ENCODE data around the gene ZNF385D.

DNA sequence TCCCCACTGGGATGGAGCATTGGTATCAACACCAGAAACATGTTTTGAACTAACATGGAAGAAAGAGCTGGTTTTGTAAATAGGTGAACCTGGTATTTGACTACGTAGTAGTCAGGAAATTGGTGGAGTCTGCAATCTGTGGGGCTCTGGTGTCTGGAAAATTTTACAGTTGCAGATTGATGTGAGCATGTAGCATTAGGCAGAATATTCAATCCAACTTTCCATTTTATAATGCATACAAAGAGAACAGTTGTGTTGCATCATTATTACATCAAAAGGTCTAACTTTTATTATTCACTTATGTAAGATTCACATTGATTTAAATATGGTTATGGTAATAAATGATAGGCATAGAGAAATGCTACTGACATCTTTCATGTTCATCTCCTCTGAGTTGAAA is 340.0 kb downstream of the ZNF385D start:
- TF ChIP-seq, protein P1, sequence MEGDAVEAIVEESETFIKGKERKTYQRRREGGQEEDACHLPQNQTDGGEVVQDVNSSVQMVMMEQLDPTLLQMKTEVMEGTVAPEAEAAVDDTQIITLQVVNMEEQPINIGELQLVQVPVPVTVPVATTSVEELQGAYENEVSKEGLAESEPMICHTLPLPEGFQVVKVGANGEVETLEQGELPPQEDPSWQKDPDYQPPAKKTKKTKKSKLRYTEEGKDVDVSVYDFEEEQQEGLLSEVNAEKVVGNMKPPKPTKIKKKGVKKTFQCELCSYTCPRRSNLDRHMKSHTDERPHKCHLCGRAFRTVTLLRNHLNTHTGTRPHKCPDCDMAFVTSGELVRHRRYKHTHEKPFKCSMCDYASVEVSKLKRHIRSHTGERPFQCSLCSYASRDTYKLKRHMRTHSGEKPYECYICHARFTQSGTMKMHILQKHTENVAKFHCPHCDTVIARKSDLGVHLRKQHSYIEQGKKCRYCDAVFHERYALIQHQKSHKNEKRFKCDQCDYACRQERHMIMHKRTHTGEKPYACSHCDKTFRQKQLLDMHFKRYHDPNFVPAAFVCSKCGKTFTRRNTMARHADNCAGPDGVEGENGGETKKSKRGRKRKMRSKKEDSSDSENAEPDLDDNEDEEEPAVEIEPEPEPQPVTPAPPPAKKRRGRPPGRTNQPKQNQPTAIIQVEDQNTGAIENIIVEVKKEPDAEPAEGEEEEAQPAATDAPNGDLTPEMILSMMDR (conservative IDR thresholded peaks at IDR 0.05 in 1 of 2, IDR thresholded peaks at IDR 0.05 in 1 of 2; ENCODE audit: extremely low read depth in 1 of 2, insufficient read depth in 1 of 2, low read depth in 1 of 2, low read length in 2 of 2), result no peak
- no peak for TF ChIP-seq EZH2 (IDR thresholded peaks at IDR 0.05; ENCODE audit: borderline replicate concordance, low read length)

Measured in mammary epithelial cell (primary cell).